GM18907 (cell line): ENCODE results near the gene CREB3.
A peak's percentile ranks its signal among the peaks of the same experiment; 100 is the strongest.

Experiments
- ATAC-seq: cut with Tn5 transposase; IDR thresholded peaks from one replicate; pipeline ENCODE4 v1.9.1; 2021; ENCODE audit warnings: mild to moderate bottlenecking, moderate library complexity; ENCODE audit not compliant: unreplicated experiment

Gene CREB3

DNA sequence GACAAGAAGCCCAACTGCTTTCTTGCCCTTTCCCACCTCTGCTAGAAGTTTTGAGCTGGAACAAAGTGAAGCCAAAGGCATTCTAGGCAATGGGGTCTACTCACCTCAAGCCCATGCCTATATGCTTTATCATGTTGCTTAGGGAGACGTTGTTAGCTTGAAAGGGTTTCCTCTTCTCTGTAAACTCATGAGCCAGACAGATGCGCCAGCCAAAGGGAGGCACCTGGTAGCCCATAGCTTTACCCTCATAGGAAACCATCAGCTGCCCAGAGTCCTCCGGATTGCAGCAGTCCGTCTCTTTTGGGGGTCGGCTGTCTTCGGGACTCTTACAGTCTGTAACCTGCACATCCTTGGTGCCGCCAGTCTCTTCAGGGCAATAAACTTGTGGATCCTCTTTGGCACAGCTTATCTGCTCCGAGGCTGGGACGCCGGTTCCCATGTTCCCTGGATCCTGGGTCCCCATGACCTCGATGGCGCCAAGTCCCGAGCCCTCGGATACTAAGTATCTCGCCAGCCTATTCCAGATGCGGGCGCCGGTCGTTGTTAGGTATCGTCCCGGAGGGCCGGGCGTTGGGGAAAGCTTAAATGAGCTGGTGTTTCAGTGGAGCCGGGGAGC, 15.9 kb downstream of the CREB3 start:
- no peak for ATAC-seq

DNA sequence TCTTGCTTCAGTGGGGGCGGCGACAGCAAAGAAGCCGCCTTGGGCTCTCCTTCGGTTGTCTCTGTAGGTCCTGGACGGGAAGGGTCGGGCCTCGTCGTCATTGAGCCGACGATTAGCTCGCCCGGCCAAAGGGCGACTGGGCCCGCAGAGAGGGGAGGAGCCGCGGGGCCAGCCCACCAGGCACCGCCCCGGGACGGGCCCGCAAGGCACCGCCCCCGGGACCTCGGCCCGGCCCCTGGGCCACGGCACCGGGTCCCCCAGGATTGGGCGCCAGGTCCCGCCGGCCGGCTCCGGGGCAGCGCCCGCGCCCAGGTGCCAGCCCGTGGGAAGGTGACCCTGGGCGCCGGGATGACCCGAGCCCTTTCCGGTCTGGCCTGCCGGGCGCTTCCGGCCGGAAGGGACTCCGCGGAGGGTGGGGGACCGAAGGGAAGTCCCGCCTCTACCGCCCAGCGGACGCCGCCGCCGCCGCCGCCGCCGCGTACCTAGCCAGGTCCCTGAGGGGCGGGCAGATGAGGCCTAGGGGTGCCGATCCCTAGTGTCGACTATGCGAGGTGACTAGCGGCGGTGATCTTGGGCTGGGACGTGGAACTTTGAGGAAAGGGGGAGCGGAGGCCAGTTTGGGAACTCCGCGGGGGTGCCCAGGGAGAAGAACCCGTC, 16.5 kb downstream of the CREB3 start, which contains the start of the genes GBA2 and RGP1:
Gene GBA2, minus strand, starts transcription at position 371 of the 657 bp plus-strand sequence. CDS start 524 bp downstream, outside the sequence.
Gene RGP1, plus strand, starts transcription at position 430 of the 657 bp plus-strand sequence. CDS start 469 bp downstream, outside the sequence.
- ATAC-seq = peak; percentile 70

DNA sequence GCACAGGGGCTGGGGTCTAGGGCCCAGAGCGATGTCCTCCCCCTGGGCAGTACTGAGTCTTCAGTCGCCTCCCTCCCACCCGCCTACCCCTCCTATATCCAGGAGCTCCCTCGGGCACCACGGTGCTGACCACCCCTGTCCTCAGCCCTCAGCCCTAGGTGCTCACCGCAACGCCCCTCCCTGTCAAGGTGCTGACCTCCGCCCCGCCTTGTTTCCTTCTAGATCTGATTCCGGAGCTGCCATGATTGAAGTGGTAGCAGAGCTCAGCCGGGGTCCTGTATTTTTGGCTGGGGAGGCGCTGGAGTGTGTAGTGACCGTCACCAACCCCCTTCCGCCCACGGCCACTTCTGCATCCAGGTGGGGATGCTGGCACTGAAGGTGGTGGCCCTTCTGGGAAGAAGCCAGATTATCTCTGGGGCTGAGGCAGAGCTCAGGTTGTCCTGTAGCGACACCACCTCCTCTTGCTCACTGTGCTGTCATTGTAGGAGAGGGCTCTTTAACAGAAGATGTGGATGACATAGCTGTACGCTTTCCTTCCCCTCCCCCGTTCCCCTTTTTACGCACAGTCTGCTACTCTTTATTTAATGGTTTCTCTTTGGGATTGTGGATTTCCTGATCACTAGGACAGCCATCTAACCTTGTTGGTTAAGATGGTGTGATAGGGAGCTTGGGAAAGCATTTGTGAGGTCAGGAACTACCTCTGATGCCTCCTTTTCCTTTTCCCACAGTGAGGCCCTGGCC, 17.2 kb downstream of the CREB3 start:
- ATAC-seq = peak; percentile 36

DNA sequence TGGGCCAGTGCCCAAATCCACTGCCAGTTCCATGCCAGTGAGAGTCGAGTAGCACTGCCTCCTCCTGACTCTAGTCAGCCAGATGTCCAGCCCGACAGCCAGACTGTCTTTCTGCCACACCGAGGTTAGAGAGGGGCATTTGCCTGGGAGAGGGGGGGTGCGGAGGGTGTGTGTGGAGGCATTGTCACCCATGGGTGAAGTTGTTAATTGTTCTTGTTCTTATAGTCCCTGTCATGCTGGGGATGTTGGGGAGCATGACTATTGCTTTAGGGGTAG, 17.7 kb downstream of the CREB3 start:
- no peak for ATAC-seq

DNA sequence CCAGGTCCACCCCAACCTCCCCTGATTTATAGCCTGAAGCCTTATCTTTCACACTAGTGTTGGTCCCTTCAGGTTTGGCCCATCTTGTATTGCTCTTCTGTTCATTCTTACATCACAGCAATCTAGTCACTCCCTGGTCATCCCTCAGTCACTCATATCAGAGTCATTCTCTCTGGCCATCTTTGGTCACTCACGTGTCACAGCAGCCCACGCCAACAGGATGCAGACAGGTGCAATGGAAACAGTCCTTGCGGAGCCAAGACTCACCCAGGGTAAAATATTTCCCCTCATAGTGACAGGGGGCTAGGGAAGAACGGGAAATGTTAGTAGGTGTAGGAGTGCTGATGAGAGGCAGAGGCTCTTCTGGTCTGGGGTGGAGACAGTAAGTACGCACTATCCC, 21.0 kb downstream of the CREB3 start:
- ATAC-seq = no peak

DNA sequence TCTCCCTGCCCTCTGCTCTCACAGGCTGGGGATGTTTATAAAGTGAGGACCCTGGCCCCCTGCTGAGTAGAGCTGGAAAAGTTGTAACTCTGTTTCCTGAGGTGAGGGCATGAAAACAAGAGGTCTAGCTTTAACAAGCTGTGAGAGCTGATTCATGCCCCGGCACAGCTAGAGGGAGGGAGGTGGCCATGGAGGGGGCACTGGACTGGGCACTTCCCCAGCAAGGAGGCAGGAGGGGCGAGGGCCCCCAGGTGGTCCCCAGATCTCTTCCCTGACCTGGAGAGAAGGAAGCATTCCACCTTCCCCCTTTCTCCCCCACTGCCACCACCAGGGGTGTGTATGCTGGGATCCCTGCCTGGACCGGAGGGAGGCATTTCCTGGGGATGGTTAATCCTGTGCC, 21.8 kb downstream of the CREB3 start, which contains the start of gene MSMP:
Gene MSMP, minus strand, starts transcription at position 13 of the 400 bp plus-strand sequence. CDS start 147 bp downstream, outside the sequence.
- ATAC-seq = no peak

DNA sequence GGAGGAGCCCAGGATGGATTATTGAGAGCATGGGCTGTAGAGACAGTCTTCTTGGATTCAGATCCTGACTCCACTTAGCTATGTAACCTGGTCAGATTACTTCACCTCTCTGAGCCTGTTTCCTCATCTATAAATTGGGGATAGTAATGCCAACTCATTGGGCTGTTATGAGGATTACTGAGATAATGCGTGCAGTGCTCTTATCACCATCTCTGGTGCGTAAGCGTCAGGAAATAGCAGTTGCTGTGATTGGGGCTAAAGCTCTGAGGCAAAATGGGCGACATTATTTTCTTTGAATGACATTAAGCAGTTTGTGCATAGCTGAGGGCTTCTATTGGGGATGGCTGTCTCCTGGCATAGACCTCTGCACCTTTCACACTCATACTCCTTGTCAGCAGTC, 22.6 kb downstream of the CREB3 start:
- no peak for ATAC-seq

DNA sequence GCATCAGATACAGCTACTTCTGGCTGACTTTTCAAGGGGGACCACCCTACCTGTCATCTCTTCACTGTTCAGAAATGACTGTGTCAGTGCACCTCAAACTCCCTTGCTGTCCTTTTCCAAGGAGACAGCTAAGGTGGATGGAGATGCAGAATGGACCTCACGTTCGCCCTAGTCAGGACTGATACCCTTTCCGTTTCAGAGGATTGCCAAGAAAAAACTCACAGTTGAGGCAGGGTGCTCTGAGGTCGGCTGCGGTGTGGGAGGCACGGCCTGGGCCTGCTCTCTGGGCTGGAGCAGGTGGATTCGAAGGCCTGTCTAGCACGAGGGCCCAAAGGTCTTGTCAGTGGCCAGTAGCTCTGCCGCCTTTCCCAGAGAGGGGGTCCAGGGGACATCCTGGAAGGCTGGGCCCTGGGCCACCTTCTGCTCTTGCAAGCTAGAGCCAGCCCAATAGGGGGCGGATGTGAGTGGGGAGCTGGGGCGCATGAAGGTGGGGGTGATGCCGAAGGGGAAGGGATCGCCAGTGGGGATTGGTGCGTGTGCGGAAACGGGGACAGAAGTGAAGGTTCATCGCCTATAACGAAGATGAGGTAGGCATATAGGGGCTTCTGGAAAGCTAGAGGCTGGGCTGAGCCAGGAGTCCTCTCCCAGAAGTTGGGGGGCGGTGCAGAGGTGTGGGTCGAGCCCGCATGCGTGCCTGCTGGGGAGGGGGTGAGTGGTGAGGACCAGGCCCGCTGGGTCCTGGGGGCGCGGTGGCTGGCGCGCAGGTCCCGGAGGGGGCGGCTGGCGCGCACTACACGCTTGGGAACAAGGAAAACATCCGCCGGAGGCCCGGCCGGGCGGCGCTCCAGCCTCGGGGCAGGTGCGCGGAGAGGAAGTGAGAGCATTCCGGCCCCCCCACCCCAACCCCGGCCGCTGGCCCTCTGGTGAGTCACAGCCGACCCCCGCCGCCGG, 24.1 kb downstream of the CREB3 start:
- peak; percentile 58 for ATAC-seq

DNA sequence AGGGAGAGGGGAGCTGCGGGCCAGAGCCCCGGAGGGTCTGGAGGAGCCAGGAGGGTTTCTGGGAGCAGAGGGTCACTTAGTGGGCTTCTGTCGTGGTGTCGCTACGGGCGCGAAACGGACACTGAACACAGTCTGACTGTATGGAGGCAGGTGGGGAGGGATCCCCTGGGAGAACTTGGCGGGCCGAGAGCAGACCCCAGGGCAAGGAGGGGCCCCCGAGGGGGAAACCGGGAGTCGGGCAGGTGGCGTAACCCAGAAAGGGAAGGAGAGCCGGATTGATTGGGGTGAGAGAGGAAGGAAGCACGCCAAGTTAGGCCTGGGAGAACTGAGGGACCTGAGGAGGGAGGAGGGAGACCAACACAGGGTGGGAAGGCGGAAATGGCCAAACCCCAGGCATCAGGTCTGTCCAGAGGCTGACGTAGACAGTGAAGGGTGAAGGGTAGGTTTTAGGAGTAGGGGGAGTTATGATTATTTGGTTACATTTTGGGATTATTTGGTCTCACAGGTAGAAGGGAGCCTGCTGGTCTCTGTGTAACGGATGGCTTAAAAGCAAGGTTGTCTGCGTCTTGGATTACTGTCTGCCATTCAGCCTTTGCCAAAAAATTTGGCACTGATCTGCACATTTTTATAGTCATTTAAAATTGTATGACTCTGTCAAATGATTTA, 24.9 kb downstream of the CREB3 start:
- peak; percentile 45 for ATAC-seq

DNA sequence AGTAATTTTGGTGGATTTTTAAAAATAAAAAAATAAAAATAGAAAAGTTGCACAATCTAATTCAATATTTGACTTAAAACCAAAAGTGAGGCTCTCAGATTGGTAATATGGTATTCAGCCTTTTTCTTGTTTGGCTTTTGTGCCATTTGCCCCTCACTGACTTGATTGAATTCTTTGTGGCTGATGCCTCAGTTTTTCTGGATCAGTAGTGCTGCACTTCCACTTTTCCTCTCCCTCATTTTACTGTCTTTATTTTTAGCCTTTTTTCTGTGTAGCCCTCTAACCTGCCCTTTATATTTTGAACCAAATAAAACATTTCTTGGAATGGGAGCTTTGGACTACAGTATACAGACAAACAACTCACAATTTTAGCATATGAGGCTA, 25.4 kb downstream of the CREB3 start:
- ATAC-seq = no peak

DNA sequence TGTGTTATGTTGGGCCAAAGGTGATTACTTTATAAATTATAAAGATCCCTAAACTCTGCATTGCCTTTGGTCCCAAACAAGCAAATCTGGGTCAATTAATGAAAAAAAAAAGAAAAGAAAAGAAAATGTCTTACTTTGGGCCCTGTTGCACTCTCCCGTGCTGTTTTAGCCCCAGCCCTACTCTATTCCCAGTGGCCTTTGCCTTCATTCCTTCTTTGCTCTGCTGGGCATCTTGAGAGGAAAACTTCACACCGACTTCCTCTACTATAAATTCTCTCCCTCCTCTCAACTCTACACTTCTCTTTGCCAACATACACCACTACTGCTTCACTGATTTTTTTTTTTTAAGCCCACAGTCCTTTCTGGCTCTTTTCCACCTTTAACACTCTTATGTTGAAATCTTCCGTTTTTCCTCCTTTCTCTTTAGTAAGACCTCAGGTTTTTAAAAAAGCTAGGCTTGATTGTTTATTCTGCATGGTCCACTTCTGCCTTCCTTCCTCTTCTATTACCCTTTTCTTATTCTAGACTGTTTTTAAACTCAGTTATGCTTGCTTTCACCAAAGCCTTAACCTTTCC, 26.1 kb downstream of the CREB3 start:
- ATAC-seq = no peak

DNA sequence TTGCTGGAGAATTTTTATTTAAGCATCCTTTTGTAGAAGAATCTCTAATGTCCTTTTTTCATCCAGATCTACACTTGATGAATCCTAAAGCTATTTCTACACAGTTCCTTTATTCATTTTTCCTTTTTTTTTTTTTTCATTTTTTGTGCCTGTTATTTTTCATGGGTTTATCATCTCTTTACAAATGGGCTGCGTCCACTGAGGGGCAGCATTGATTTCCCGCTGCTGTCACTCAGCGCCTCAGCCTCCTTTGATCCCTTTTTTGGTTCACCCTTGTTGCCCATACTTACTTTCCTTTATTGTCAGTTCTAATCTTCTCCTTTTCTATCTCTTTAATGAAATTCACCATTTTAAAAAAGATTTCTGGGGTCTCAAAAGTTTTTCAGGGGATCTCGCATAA, 27.3 kb downstream of the CREB3 start:
- ATAC-seq = no peak

DNA sequence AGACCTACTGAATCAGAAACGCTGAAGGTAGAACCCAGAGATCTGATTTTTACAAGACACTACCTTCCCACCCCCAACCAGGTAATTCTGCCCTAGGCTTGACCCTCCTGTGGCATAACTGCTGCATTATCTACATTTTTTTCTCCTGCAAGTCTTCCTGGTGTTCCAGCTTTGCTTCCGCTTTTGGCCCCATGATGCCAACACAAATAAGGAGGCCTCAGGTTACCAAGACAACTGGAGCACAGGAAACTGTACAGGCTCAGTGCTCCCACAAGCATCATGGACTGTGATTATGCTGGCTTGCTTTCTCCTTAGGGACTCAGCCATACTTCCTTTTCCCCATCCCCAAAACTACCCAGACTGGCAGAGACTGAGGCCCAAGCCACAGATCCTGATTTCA, 28.2 kb downstream of the CREB3 start:
- ATAC-seq = no peak

DNA sequence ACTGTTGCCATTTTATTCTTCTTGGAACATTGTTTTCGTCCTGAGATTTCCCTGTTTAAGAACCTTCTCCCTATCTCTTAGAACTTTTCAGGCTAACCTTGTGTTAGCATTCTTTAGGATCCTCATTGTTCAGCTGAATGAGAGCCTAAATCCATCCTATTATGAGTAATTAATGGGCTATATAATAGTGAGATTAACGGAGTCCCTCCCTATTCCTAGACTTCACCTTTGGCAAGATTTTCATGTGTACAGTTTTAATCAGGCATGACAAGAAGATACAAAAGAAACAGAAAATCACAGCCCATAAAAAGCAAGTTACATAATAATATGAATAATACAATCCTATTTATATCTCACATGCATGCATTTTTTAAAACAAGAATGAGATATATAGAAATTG, 30.7 kb downstream of the CREB3 start:
- ATAC-seq = no peak

DNA sequence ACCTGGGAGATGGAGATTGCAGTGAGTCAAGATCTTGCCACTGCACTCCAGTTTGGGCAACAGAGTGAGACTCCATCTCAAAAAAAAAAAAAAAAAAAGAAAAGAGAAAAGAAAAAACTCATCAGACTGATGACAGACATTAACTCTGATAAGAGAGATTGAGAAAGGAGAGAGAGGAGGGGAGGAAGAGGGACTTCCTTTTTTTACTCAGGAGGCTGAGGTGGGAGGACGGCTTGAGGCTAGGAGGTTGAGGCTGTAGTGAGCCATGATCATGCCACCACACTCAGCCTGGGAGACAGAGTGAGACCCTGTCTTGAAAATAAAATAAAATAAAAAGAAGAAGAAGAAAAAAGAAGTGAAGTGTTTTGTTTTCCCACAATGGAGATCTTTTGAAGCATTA, 31.3 kb downstream of the CREB3 start:
- ATAC-seq = no peak

DNA sequence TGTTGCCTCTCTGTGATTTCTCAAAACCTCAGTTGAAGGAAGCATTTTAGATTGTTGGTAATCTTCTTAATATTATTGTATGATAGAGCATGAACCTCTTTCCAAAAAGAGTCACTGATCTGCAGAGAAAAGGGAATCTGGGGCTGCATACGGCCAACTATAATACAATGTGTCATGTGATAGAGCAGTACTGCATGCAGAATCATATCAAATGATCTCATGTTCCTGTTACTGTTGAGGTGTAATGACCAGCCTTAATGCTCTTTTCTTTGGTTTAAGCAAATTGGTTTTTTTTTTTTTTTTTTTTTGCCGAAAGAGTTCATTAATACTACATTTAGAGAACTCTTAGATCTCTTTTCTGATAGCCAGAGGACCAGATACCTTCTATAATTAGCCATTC, 34.5 kb downstream of the CREB3 start:
- no peak for ATAC-seq

DNA sequence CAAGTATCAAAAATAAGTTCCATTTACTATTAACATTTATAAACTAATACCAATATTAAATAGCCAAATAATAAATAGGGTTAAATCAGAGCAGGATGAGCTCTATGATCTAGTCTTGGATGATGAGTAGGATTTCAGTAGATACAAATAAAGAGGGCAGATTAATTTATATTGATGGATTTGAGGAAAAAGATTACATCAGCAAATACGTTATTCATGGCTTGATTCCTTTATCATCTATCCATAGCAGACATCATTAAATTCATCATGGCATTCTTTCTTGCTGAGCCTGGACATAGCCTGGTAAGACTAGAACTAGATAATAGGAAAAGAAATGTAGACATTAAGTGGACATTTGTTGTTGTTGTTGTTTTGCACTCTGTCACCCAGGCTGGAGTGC, 35.0 kb downstream of the CREB3 start:
- no peak for ATAC-seq

DNA sequence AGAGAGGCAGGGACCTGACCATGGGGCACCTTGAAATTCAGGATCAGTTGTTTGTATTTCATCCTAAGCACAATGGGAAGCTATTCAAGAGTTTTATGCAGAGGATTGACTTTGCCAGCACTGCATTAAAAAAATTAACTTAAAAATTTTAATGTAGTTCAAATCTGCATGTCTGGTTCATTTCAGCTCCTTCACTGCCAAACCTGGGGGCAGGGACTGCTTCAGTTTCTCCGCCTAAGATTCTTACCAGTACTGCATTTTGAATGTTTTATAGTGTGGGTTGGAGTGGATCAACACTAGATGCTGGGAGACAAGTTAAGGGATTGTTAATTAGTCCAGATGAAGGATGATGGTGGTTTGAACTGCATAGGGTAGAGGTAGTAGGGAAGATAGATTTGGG, 37.3 kb downstream of the CREB3 start:
- no peak for ATAC-seq

DNA sequence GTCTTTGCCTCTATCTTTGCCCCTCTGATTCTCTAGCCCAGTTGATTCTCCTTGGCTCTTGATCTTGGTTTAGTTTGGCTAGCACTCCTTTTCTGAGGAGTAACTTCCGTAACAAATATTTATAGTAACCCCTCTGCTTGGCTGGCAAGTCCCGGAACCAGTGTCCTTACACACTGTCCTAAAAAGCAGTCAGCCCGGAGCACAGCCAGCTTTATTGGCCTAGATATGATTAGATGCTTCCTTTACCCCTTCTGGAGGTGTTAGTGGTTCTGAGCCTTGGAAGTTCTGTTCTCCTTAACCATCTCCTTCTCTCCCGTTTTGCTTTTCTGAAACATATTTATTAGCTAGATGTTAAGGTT, 38.6 kb downstream of the CREB3 start:
- ATAC-seq = no peak

DNA sequence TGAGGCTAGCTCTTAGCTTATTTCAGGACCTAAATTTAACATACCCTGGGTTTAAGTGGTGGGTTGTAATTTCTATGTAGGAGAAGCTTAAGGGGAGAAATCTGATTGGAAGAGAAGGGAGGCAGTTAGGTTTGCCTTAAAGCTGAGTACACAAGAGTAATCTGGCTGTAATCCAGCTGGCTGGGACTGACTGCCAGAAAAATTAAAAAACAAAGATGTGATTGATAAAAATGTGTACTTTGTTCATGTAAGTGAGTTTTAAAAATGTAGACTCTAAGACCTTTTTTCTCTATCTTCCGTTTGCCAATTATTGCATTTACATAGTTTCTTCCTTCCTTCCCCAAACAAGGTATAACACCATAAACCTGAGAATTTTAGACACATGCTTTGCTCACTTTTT, 39.1 kb downstream of the CREB3 start:
- ATAC-seq = no peak
